T-helper 9 cell (primary cell): Measurements from ENCODE around the gene IZUMO1R.
"Not testable (repeated sequence)": the region's sequence is repeated elsewhere in the genome, so short reads cannot be mapped to it uniquely, and the experiment has no call there.

ENCODE experiments used
- DNase-seq: peaks from one replicate; pipeline ENCODE4 v3.0.0-alpha.2; 2020
- total RNA-seq, 2 donors: gene quantifications; one replicate each; lab custom pipeline; 2026; lab: John Stamatoyannopoulos, UW

The IZUMO1R gene
- 0 reads per million in 2 donors for total RNA-seq

DNA sequence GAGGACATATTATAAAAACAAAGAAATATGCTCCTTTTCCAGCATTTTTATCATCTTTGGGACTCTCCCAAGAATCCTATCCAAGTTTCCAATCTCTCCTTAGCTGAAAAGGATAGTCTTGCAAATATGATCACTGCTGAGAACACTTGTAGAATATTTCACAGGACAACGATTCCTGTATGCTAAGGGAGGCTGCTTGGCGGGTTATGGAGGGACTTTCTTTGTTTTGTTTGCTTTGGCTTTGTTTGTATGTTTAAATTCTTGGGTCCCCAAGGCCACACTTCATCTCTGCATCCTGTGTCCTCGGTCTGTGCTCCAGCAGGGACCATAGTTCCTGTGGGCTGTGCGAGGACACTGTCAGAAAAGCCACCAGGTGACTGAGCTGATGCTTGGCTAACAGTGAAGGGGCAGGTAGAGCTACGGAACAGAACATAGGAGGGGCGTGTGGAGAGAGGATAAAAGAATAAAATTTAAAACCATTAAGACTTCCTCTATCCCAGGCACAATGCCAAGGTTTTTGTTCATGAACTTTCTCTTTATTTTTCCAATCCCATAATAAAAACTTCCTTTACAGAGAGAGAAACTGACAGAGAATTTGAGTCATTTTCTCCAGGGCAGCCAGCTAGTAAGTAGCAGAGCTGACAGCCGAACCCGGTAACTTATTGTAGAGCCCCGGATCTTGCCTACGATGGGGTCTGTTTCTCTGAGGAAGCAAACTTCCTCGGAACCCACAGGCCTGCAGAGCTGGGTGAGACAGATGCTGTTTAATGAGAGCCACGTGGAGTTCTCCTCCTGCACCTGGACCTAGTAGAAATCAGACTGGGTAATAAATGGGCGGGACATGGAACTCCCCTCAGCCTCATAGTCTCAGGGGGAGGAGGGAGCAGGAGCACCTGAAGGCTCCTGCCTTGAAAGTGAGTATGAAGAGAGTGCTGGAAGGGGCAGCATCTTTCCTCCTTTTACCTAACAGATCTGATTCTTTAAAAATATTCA lies at the start of gene IZUMO1R:
IZUMO1R (plus strand) TSS at position 615 of the 993 bp plus-strand sequence. CDS start 1,057 bp downstream, outside the sequence.
- no peak for DNase-seq

GRCh38 chr11:94271885-94272372 lies 32.5 kb upstream of the IZUMO1R start:
- DNase-seq, result no peak

DNA sequence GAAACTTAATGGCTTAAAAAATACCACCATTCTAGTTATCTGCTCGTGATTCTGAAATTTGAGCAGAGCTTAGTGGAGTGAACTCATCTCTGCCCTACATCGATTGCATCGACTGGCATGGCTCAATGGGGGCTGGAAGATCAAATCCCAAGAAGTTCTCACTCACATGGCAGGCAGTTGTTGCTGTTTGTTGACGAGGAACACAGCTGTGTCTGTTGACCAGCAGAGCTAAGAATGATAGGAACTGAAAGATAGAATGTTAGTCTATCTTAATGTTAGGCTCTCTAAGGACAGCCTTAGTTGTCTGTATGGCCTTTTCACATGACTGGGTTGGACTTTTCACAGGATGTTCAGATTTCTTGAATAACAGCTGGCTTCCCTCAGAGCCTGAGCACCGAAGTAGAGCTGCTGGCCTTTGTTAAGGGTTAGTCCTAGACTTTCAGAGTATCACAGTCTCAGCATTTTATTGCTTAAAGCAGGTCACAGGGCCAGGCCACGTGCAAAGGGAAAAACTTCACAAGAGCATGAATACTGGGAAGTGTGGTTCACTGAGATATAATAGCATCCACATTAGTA lies 31.6 kb upstream of the IZUMO1R start:
- no peak for DNase-seq

DNA sequence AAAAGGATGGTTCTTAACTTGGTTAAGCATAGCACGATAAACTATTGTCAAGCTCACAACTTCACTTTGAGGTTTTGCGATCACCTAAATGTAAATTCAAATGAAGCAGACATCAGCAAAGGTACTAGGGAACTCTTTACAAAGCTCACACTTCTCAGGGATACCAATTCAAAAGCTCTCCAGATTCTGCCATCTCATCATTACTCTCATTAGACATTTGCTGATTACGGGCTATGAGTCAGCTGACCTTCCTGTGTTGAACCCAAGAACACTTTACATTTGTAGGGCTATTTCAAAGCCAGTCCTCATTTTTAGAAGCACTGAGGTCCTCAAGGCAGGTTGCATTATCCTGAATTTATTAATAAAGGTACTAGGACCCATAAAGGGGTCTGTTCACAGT lies 28.4 kb upstream of the IZUMO1R start:
- no peak for DNase-seq

DNA sequence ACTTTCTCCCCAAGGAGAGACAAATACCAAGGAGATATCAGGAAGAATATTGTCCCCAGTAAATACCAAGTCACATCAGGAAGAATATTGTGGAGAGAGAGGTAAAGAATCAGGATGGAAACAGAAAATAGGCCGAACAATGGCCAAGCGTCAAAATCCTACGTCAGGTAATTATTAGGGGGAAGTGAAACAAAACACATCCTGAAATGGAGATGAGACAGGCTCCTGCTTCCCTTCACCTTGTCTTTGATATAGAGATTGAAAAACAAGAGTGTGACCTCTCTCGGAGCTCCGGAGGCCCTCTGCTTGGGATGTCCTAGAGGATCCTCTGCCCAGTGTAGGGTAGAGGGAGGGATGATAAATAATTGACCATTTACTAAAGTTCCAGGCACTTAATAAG lies 27.4 kb upstream of the IZUMO1R start:
- no peak for DNase-seq

- not testable (repeated sequence) for DNase-seq
Measured at GRCh38 chr11:94278207-94278606, 26.2 kb upstream of the IZUMO1R start.

DNA sequence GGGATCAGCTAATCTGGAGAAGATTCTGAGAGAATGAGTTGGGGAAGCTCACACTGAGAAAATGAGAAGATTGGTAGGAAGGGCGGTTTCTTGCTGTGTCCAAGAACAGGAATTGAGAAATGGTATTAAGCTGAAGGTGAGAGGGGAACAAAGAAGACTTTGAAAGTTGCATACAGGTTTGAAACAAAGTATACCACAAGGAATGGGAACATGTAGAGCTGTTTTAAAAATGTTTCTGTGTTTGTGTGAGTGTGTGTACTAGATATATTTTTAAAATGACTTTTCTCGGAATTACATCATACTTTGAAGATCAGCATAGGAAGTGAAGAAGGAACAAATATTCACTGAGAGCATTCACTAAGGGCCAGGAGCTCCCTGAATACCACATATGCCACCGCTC lies 24.4 kb upstream of the IZUMO1R start:
- DNase-seq, result no peak

GRCh38 chr11:94281324-94281723 lies 23.1 kb upstream of the IZUMO1R start:
- no peak for DNase-seq

DNA sequence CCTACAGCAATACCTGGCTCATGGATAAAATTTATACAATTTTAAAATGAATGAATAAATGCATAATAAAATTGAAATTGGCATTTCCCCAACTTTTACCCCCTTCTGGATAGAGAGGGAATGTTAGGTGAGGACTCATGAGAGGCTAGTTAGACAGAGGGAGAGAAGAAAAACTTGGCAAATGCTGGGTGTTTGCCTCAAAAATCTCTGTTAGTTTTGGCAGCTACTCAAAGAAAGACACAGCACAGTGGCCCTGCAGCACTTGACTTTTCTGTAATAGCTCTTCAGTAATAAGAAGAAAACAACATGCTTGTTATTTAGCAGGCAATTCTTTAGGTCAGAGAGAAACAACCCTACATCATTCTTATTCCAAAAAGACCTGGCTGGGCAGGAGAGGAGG lies 20.7 kb upstream of the IZUMO1R start:
- no peak for DNase-seq

DNA sequence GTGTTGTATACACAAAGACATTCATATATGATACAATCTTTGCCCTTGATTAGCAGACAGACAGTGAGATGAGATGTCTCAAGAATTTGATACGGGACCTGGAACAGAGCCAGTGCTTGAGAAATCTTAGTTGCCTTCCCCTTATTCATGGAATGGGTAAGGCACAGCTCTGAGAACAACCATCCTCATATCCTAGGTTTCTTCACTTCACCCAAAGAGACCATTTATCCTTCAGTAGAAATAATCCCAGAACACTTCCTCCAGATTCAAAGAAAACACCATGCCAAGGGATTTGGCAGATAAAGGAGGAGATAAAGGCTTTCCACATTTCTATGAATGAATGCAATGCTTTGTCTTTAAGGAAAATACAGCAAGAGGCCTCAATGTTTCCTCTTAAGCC lies 8.8 kb upstream of the IZUMO1R start:
- DNase-seq, result no peak

- no peak for DNase-seq
Measured at GRCh38 chr11:94297985-94298576, 6.3 kb upstream of the IZUMO1R start.

- no peak for DNase-seq
Measured at GRCh38 chr11:94302776-94303175, 1.6 kb upstream of the IZUMO1R start.

GRCh38 chr11:94305146-94305545 lies 766 bp downstream of the IZUMO1R start:
- DNase-seq, result no peak

GRCh38 chr11:94307101-94307791 lies 2.9 kb downstream of the IZUMO1R start:
- DNase-seq, result no peak

DNA sequence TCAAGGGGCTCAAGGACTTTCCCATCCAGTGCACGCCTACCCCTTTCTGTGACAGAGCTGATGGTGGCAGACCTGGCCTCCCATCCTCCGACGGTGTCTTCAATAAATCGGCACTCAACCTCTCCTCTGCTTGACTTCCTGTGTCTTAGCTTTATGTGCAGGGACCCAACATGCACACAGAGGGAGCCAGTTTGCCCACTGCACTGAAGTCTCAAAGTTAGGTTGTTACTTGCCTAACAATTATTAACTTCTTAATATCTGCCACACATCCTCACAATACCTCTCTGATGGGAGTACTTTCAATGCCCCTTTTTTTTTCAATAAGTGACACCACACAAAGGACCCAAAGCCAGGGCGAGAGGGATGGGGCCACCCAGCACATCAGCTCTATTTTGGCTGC lies 3.6 kb downstream of the IZUMO1R start:
- DNase-seq, result no peak

DNA sequence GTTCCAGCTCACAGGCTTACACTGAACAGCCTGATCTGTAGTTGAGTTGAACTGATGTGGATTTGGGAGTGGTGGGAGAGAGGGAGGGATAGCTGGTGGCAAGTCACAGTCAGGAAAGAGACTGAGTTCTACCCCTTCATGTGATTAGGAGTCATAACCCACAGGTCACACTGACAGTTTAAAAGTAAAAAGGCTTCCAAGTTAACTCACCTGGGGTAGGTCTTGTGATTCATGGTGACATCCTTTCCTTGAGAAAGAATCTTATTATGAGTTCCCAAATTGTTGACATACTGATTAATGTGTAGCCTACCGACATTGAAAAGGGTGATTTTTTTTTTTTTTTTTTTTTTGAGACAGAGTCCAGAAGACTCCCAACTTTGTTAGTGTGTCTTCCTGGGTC lies 5.4 kb downstream of the IZUMO1R start:
- no peak for DNase-seq

GRCh38 chr11:94310191-94310875 lies 6.0 kb downstream of the IZUMO1R start:
- DNase-seq, result no peak

- no peak for DNase-seq
Measured at GRCh38 chr11:94312339-94312738, 8.0 kb downstream of the IZUMO1R start.

- DNase-seq, result no peak
Measured at GRCh38 chr11:94314064-94314463, 9.7 kb downstream of the IZUMO1R start.

DNA sequence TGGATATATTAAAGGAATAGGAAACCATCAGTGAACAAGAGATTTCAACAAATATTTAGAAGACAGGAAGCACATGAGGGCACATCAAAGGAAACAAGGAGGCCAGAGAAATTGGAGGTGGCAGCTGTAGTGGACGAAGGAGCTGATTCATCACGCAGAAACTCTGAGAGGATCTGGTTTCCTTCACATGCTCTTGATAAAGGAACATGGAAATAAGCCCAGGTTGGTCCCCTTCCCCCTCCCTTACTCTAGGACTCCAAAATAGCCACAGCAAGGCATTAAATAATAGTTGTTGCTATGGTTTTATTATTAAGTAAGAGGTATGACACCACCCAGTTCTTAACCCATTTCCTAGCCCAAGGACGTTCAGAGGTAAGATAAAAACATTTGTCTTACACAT lies 11.3 kb downstream of the IZUMO1R start:
- no peak for DNase-seq

GRCh38 chr11:94322501-94322900 lies 18.1 kb downstream of the IZUMO1R start:
- no peak for DNase-seq

DNA sequence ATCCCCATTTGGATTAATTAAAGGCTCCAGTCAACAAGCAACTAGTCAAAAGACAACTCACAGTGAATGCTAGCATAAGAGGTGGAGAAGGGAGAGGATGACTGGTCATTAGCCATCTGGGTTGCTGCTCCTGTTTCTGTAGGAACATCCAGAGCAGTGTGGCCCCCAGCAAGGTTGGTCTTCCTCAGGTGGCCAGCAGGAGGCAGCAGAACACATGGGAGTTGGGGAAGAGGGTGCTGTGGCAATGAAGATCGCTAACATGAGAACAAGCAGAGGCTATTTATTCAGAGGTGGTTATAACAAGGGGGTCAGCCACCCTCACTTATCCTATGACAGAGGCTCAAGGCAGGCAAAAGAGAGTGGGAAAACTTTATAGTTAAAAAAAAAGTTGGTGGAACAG lies 21.3 kb downstream of the IZUMO1R start:
- DNase-seq, result peak; percentile 22
